Activated naive CD4-positive, alpha-beta T cell treated with anti-CD3 and anti-CD28 coated beads for 36 hours (primary cell): ENCODE measurements around the gene SRSF5. TPM values are rescaled to one million over a fixed set of nuclear protein-coding genes. Genes with fewer than 3 reads are reported as not detected.
"Not testable (repeated sequence)": the region's sequence is repeated elsewhere in the genome, so short reads cannot be mapped to it uniquely, and the experiment has no call there.

ENCODE experiments used
- CTCF ChIA-PET: fragments of 350-600 bp; sonication (Branson Sonifier 250); formaldehyde crosslinking; loops from one replicate; lab custom pipeline; 2021; ENCODE audit warnings: antibody characterized with exemption; lab: Charles Lee
- DNase-seq: peaks from one replicate; pipeline ENCODE4 v3.0.0-alpha.2; 2020
- H3K27ac Mint-ChIP-seq: one replicate; pipeline ENCODE4 v1.8.0; 2021; ENCODE audit warnings: mild to moderate bottlenecking, mixed read lengths
- H3K27me3 Mint-ChIP-seq: one replicate; pipeline ENCODE4 v1.8.0; 2021; ENCODE audit warnings: low read depth, mixed read lengths
- H3K36me3 Mint-ChIP-seq: one replicate; pipeline ENCODE4 v1.8.0; 2021; ENCODE audit warnings: low read depth, mixed read lengths
- H3K4me1 Mint-ChIP-seq: one replicate; pipeline ENCODE4 v1.8.0; 2021; ENCODE audit warnings: low read depth, mixed read lengths
- H3K4me3 Mint-ChIP-seq: one replicate; pipeline ENCODE4 v1.8.0; 2021; ENCODE audit warnings: mild to moderate bottlenecking, moderate library complexity, mixed read lengths
- H3K9me3 Mint-ChIP-seq: one replicate; pipeline ENCODE4 v1.8.0; 2021; ENCODE audit warnings: mixed read lengths
- intact Hi-C: fragments of 100-400 bp; cut with micrococcal nuclease; formaldehyde crosslinking; loops from one replicate; pipeline ENCODE4 v1.15.1; 2023
- total RNA-seq, 2 experiments: library from RNA; stranded (reverse); gene quantifications; one replicate each; pipeline ENCODE4 v1.2.3, GENCODE V29; 2021

The SRSF5 gene
- total RNA-seq, 2 experiments from 2014 or later = 296 to 297 TPM

- intact Hi-C loops = no loop called here
- Mint-ChIP-seq H3K9me3 (no peaks in the 10 kb centered on the region), H3K36me3 (no peaks in the 10 kb centered on the region), H3K27ac (no peak overlapping the region), H3K4me1 (no peaks in the 10 kb centered on the region), H3K27me3 (no peaks in the 10 kb centered on the region), H3K4me3 (no peak overlapping the region)
- no peak for DNase-seq
- CTCF ChIA-PET = interaction anchor here (1.2 to 1.4 kb wide), 2 partner anchors 10 to 244 kb away, joined by 3 read pairs; no protein-coding TSS in a partner anchor
Observed at GRCh38 chr14:69812711-69813110, 45.8 kb downstream of the SRSF5 start.

GRCh38 chr14:69813346-69813745 lies 46.4 kb downstream of the SRSF5 start:
- intact Hi-C loops, H3K4me3 Mint-ChIP-seq, H3K4me1 Mint-ChIP-seq, H3K36me3 Mint-ChIP-seq, DNase-seq, H3K27ac Mint-ChIP-seq, H3K9me3 Mint-ChIP-seq, H3K27me3 Mint-ChIP-seq: not testable (repeated sequence)
- CTCF ChIA-PET = interaction anchor here (0.6 to 1.4 kb wide), 4 partner anchors 11 to 813 kb away, joined by 3 read pairs; no protein-coding TSS in a partner anchor

GRCh38 chr14:69814397-69814796 lies 47.5 kb downstream of the SRSF5 start:
- no peaks in the 10 kb centered on the region for H3K9me3 Mint-ChIP-seq
- no peak overlapping the region for H3K27ac Mint-ChIP-seq
- H3K36me3 Mint-ChIP-seq = no peaks in the 10 kb centered on the region
- intact Hi-C loops = no loop called here
- H3K27me3 Mint-ChIP-seq = peaks cover 2% of the 10 kb centered on the region
- H3K4me1 Mint-ChIP-seq = peaks cover 2% of the 10 kb centered on the region
- no peak overlapping the region for H3K4me3 Mint-ChIP-seq
- CTCF ChIA-PET = interaction anchor here (1.1 kb wide), 1 partner anchor 259 kb away, joined by 3 read pairs; no protein-coding TSS in a partner anchor
- DNase-seq = no peak

- intact Hi-C loops = loop anchor here (5.0 kb wide), 1 partner anchor 88 kb away; no protein-coding TSS in a partner anchor
- H3K9me3 Mint-ChIP-seq = no peaks in the 10 kb centered on the region
- H3K27ac Mint-ChIP-seq = no peak overlapping the region
- peaks cover 2% of the 10 kb centered on the region for H3K27me3 Mint-ChIP-seq
- DNase-seq = no peak
- CTCF ChIA-PET = interaction anchor here (0.8 to 4.2 kb wide), 2 partner anchors 213 to 700 kb away, joined by 3 to 64 read pairs; no protein-coding TSS in a partner anchor
- H3K4me3 Mint-ChIP-seq = no peak overlapping the region
- H3K4me1 Mint-ChIP-seq = peaks cover 2% of the 10 kb centered on the region
- H3K36me3 Mint-ChIP-seq = no peaks in the 10 kb centered on the region
Observed at GRCh38 chr14:69815556-69815955, 48.6 kb downstream of the SRSF5 start.

- intact Hi-C loops = loop anchor here (5.0 kb wide), 1 partner anchor 89 kb away; no protein-coding TSS in a partner anchor
- CTCF ChIA-PET = interaction anchor here (0.8 to 4.2 kb wide), 5 partner anchors 62 to 699 kb away, joined by 3 to 64 read pairs (median 9); partner anchors contain the start of gene SMOC1
- peaks cover 2% of the 10 kb centered on the region for H3K4me1 Mint-ChIP-seq
- no peak overlapping the region for H3K27ac Mint-ChIP-seq
- H3K36me3 Mint-ChIP-seq = no peaks in the 10 kb centered on the region
- no peaks in the 10 kb centered on the region for H3K9me3 Mint-ChIP-seq
- H3K4me3 Mint-ChIP-seq = no peak overlapping the region
- peaks cover 2% of the 10 kb centered on the region for H3K27me3 Mint-ChIP-seq
- no peak for DNase-seq
Observed at GRCh38 chr14:69816216-69816615, 49.3 kb downstream of the SRSF5 start.

GRCh38 chr14:69818758-69819191 lies 51.8 kb downstream of the SRSF5 start:
- H3K27me3 Mint-ChIP-seq = peaks cover 2% of the 10 kb centered on the region
- intact Hi-C loops = loop anchor here (1.0 to 5.0 kb wide), 6 partner anchors 91 to 999 kb away; no protein-coding TSS in a partner anchor
- H3K4me1 Mint-ChIP-seq = peaks cover 2% of the 10 kb centered on the region
- H3K27ac Mint-ChIP-seq = no peak overlapping the region
- no peaks in the 10 kb centered on the region for H3K9me3 Mint-ChIP-seq
- CTCF ChIA-PET = interaction anchor here (0.6 to 4.2 kb wide), 23 partner anchors 10 to 583 kb away, joined by 3 to 64 read pairs (median 4); partner anchors contain the start of genes CCDC177 and SMOC1
- no peaks in the 10 kb centered on the region for H3K36me3 Mint-ChIP-seq
- H3K4me3 Mint-ChIP-seq = no peak overlapping the region
- peak; percentile 67 for DNase-seq

GRCh38 chr14:69819607-69820006 lies 52.7 kb downstream of the SRSF5 start:
- peaks cover 2% of the 10 kb centered on the region for H3K4me1 Mint-ChIP-seq
- H3K36me3 Mint-ChIP-seq = no peaks in the 10 kb centered on the region
- CTCF ChIA-PET = interaction anchor here (2.1 to 3.8 kb wide), 2 partner anchors 249 to 253 kb away, joined by 7 to 24 read pairs; no protein-coding TSS in a partner anchor
- peaks cover 2% of the 10 kb centered on the region for H3K27me3 Mint-ChIP-seq
- H3K9me3 Mint-ChIP-seq = no peaks in the 10 kb centered on the region
- H3K27ac Mint-ChIP-seq = no peak overlapping the region
- H3K4me3 Mint-ChIP-seq = no peak overlapping the region
- no peak for DNase-seq
- intact Hi-C loops = loop anchor here (1.0 to 5.0 kb wide), 3 partner anchors 92 to 255 kb away; no protein-coding TSS in a partner anchor

- Mint-ChIP-seq H3K4me1 (peaks cover 2% of the 10 kb centered on the region), H3K27ac (no peak overlapping the region), H3K9me3 (no peaks in the 10 kb centered on the region), H3K27me3 (peaks cover 3% of the 10 kb centered on the region), H3K4me3 (no peak overlapping the region), H3K36me3 (no peaks in the 10 kb centered on the region)
- CTCF ChIA-PET = no interaction called here
- DNase-seq = no peak
- intact Hi-C loops = loop anchor here (5.0 kb wide), 1 partner anchor 219 kb away; no protein-coding TSS in a partner anchor
Observed at GRCh38 chr14:69820991-69821390, 54.0 kb downstream of the SRSF5 start.

Other genes starting within 250 kb of the SRSF5 start
- not detected for gene CCDC177, start 192.3 kb upstream of the SRSF5 start, total RNA-seq
- gene SUSD6, start 155.5 kb upstream of the SRSF5 start, total RNA-seq = 10 to 100 TPM; 66.6 to 69.7 TPM
- gene SLC10A1, start 30.1 kb downstream of the SRSF5 start, total RNA-seq = not detected
- not detected for gene SMOC1, start 112.3 kb downstream of the SRSF5 start, total RNA-seq